Adrenal gland (tissue), 5 donors: ENCODE measurements around the gene LRP10.

Experiments
- CTCF ChIP-seq, 6 experiments: fragments of 450-650 bp in 4 of 6; fragments of 200-600 bp in 2 of 6; sonication (generic) in 1 of 6; IDR thresholded peaks; 1 replicate in 5 of 6; 2 replicates in 1 of 6; pipeline versions ENCODE4 v1.5.1 to v1.8.0; 2016 to 2021; ENCODE audit warnings: antibody characterized with exemption in 6 of 6, mild to moderate bottlenecking in 2 of 6, moderate library complexity in 1 of 6
- POLR2A ChIP-seq, 2 donors: fragments of 450-650 bp; IDR thresholded peaks; one replicate each; pipeline ENCODE4 v1.6.1; 2017; ENCODE audit warnings: antibody characterized with exemption in 2 of 2, mild to moderate bottlenecking in 2 of 2, moderate library complexity in 1 of 2
- donor health status: DM: no; HTN: no; CAD: no.

DNA sequence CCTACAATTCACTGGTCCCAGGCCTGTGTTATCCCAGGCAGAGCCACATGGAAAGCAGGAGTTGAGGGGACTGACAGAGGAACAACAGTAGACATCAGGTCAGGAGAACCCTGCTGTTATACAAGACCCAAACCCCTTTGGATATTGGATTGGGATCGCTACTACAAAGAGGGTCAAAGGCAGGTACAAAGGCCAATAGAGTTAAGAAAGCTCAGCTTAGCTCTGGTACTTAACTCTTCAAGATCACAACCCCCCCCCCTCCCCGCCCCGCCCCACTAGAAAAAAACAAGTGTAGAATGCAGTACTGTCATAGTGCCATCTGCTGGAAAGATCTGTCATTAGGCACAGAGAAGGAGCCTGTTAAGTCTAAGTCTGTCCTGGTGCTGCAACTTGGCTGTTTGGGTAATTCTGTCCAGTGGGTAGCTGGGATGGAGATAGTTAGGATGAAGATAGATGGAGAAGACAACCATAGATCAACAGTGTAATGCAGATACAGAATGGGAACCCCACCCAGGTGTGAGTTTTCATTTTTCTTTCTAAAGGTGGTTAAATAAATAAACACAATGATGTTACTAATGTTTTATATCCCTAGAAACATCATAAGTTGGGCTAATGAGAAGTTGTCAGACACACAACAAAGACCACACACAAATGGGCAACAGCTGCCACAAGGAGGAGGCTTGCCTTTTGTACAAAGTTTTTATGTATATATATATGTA, 28.7 kb downstream of the LRP10 start:
- TF ChIP-seq CTCF (IDR thresholded peaks at IDR 0.05) (peak in 5 of 6 experiments; percentile 15 to 50 (median 48)), POLR2A (IDR thresholded peaks at IDR 0.05) (no peak)
